NCI-H460 (cell line): Measurements from ENCODE around the gene TBC1D22A. TPM values are rescaled to one million over a fixed set of nuclear protein-coding genes. Genes with fewer than 3 reads are reported as not detected.

Source experiments
- DNase-seq: peaks from one replicate; pipeline ENCODE4 v3.0.0-alpha.2; 2016; ENCODE audit warnings: low read depth; ENCODE audit errors: extremely low read depth
- total RNA-seq: library from RNA; depleted of rRNA; stranded (reverse); fragments of >200 nt; shearing (Covaris generic); gene quantifications from 2 replicates; pipeline ENCODE4 v1.2.3, GENCODE V29; 2014

The TBC1D22A gene
- total RNA-seq, 1 experiment from 2014 or later = 8.7 TPM

GRCh38 chr22:46945481-46945880 lies 183.0 kb downstream of the TBC1D22A start:
- DNase-seq = no peak

GRCh38 chr22:46946383-46946962 lies 184.0 kb downstream of the TBC1D22A start:
- DNase-seq = no peak

- DNase-seq = no peak
Measured at GRCh38 chr22:46947516-46948257, 185.2 kb downstream of the TBC1D22A start.

- DNase-seq = no peak
Measured at GRCh38 chr22:46948411-46949144, 186.1 kb downstream of the TBC1D22A start.

GRCh38 chr22:46951350-46951749 lies 188.9 kb downstream of the TBC1D22A start:
- DNase-seq = no peak

GRCh38 chr22:46951973-46952372 lies 189.5 kb downstream of the TBC1D22A start:
- DNase-seq = no peak

- no peak for DNase-seq
Measured at GRCh38 chr22:46953968-46954765, 191.7 kb downstream of the TBC1D22A start.

- no peak for DNase-seq
Measured at GRCh38 chr22:46954781-46955180, 192.3 kb downstream of the TBC1D22A start.

GRCh38 chr22:46956498-46957215 lies 194.2 kb downstream of the TBC1D22A start:
- no peak for DNase-seq

- no peak for DNase-seq
Measured at GRCh38 chr22:46957521-46957920, 195.1 kb downstream of the TBC1D22A start.

GRCh38 chr22:46958191-46958590 lies 195.7 kb downstream of the TBC1D22A start:
- no peak for DNase-seq

GRCh38 chr22:46958658-46959057 lies 196.2 kb downstream of the TBC1D22A start:
- DNase-seq = no peak

- no peak for DNase-seq
Measured at GRCh38 chr22:46959369-46959768, 196.9 kb downstream of the TBC1D22A start.

GRCh38 chr22:46961591-46962295 lies 199.3 kb downstream of the TBC1D22A start:
- DNase-seq = no peak

- no peak for DNase-seq
Measured at GRCh38 chr22:46962406-46962805, 200.0 kb downstream of the TBC1D22A start.

GRCh38 chr22:46963672-46964545 lies 201.5 kb downstream of the TBC1D22A start:
- DNase-seq = no peak

GRCh38 chr22:46964773-46965550 lies 202.5 kb downstream of the TBC1D22A start:
- no peak for DNase-seq
